ENCODE measurements around the gene GNA12.
"Not testable (repeated sequence)": the region's sequence is repeated elsewhere in the genome, so short reads cannot be mapped to it uniquely, and the experiment has no call there.

Gene GNA12

DNA sequence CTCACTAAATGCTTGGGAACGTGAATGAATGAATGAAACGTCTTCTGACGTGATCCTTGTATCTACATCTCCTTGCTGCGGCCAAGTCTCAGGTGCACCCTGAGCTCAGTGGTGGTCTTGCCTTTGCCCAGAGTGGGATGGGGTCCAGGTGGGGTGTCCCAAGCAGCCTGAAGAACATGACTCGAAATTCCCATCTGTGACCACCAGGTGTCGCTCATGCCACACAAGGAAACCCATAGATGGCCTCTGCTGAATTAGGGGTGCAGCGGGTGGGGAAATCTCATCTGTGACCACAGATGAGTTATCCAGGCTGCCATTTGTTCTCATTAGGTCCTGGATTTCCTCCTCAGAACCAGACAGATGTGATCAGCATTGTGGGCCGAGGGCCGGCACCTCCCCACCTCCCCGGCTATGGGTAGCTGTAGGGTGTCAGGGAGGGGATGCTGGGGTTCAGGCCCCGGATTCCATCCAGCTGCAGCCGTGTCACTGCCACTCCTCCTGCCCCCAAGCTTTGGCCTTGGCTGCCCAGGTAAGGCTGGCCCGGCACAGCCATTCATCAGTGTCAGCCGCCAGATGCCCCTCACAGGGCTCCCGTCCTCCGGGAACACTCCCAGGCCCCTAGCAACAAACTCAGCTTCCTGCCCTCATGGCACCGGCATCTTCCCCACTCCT, 21.0 kb upstream of the GNA12 start:
- peak; percentile 53 for DNase-seq (ENCODE audit: low read depth)

DNA sequence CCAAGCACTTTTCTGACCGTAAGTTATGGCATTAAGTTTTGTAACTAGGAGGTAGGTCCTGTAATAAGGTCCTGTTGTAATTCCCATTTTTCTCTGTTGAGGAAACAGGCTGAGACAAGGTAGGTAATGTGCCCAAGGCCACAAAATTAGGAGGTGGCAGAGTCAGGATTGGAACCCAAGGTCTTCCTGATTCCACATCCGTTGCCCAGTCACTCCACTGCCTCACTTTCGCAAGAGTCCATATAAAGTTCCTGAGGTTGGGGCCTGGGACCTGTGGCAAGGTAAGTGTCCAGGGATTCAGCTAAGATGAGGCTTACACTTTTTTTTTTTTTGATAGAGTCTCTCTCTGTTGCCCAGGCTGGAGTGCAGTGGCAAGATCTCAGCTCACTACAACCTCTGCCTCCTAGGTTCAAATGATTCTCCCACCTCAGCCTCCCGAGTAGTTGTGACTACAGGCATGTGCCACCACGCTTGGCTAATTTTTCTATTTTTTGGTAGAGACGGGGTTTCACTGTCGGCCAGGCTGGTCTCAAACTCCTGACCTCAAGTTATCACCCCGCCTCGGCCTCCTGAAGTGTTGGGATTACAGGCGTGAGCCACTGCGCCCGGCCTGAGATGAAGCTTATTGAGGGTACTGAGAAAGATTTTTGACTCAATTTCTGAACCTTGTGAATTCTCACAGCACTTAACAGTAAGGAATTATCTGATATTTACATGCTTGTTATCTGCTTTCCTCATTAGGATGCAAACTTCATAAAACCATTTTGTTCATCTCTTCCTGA, 20.3 kb upstream of the GNA12 start:
- no peak for DNase-seq (ENCODE audit: low read depth)

- DNase-seq (ENCODE audit: low read depth), result no peak
Observed at GRCh38 chr7:2863461-2864066, 19.5 kb upstream of the GNA12 start.

DNA sequence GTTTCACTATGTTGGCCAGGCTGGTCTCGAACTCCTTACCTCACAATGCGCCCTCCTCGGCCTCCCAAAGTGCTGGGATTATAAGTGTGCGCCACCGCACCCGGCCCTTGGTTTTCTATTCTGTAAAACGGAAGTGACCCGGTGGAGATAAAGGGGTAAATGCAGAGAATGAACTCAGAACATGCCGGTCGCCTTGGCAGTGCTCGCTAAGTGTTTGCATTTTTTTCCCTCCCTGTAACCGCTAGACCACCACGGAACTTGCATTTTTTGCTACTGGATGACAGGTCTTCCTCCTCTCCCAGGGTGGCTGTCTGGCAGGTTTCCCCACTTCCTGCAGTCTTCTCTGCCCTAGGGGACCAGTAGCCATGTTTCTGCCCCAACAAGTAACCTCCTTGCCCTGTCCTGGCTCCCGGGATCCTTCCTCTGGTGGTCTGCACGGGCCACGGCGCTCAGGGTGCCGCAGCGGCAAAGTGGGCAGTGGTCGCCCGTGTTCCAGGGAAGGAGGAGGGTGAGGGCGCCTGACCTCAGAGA, 18.8 kb upstream of the GNA12 start:
- DNase-seq (ENCODE audit: low read depth), result no peak

- DNase-seq (ENCODE audit: low read depth), result no peak
Observed at GRCh38 chr7:2861509-2861908, 17.4 kb upstream of the GNA12 start.

GRCh38 chr7:2860627-2861133, 16.6 kb upstream of the GNA12 start:
- DNase-seq (ENCODE audit: low read depth), result no peak

DNA sequence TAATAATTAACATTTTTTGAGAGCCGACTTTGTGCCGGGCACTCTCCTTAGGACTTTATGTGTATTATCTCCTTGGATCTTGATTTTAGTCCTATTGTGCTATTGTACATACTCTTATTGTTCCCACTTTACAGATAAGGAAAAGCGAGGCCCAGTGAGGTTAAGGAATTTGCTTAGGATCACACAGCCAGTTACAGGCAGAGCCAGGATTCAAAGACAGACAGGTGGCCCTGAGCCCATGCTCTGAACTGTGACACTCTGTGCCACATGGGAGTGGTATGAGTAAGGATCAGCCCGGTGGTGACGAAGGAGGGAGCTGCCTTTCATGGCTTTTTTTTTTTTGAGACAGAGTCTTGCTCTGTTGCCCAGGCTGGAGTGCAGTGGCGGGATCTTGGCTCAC, 15.8 kb upstream of the GNA12 start:
- no peak for DNase-seq (ENCODE audit: low read depth)

- no peak for DNase-seq (ENCODE audit: low read depth)
Observed at GRCh38 chr7:2858621-2859020, 14.5 kb upstream of the GNA12 start.

DNA sequence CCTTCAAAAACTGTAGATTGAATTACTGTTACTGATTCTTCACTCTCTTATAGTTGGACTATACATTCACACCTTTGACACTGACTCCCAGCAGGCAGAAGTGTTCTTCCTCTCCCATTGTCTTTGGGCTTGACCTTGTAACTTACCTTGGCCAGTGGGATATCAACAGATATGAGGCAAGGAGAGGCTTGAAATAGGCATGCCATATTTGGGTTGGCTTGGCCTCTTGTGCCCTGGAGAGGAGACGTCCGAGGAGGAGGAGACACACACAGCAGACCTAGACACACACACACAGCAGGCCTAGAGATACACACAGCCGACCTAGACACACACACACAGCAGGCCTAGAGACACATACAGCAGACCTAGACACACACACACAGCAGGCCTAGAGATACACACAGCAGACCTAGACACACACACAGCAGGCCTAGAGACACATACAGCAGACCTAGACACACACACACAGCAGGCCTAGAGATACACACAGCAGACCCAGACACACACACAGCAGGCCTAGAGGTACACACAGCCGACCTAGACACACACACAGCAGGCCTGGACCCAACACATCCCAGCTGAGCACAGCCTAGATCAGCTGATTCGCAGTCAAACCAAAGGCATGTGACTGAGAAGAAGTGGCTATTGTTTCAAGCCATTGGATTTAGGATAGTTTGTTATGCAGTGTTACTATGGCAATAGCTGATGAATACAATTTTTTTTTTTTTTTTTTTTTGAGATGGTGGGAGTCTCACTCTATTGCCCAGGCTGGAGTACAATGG, 12.5 kb upstream of the GNA12 start:
- DNase-seq (ENCODE audit: low read depth), result no peak

DNA sequence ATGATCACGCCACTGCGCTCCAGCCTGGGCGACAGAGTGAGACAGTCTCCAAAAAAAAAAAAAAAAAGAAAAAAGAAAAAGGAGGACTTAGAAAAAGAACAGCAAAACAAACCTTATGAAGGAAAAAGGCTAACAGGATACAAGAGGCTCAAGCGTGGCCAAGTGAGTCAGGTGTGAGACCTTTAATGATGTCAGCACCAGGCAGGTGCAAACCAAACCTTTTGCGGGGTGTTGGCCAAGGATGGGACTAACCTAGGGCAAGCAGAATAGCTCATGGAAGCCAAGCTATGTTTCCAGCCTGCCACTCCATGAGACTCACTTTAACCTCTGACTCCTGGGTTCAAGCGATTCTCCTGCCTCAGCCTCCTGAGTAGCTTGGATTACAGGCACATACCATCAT, 11.3 kb upstream of the GNA12 start:
- DNase-seq (ENCODE audit: low read depth), result no peak

GRCh38 chr7:2853552-2853951, 9.4 kb upstream of the GNA12 start:
- DNase-seq (ENCODE audit: low read depth), result not testable (repeated sequence)

- no peak for DNase-seq (ENCODE audit: low read depth)
Observed at GRCh38 chr7:2853147-2853546, 9.0 kb upstream of the GNA12 start.

GRCh38 chr7:2851497-2851896, 7.4 kb upstream of the GNA12 start:
- DNase-seq (ENCODE audit: low read depth), result no peak

- DNase-seq (ENCODE audit: low read depth), result no peak
Observed at GRCh38 chr7:2849941-2850766, 6.0 kb upstream of the GNA12 start.

GRCh38 chr7:2845034-2845592, 1.0 kb upstream of the GNA12 start:
- no peak for DNase-seq (ENCODE audit: low read depth)

- peak; percentile 7 for DNase-seq (ENCODE audit: low read depth)
Observed at GRCh38 chr7:2843711-2844152, 376 bp downstream of the GNA12 start.

DNA sequence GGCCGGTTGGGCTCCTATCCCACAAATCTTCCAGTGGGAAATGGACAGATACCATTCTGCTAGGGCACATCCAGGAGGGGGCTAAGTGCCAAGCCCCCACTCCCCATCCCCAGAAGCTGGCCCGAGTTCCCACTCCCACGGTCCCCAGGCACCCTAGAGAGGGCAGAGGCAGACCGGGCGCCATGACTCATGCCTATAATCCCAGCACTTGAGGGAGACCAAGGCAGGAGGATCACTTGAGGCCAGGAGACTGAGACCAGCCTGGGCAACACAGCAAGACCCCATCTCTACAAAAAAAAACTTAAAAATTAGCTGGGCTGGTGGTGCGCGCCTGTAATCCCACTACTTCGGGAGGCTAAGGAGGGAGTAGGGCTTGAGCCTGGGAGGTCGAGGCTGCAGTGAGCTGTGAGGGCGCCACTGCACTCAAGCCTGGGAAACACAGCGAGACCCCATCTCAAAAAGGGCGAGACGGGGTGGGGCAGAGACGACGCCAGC, 870 bp downstream of the GNA12 start:
- no peak for DNase-seq (ENCODE audit: low read depth)

- no peak for DNase-seq (ENCODE audit: low read depth)
Observed at GRCh38 chr7:2841907-2842306, 2.2 kb downstream of the GNA12 start.

DNA sequence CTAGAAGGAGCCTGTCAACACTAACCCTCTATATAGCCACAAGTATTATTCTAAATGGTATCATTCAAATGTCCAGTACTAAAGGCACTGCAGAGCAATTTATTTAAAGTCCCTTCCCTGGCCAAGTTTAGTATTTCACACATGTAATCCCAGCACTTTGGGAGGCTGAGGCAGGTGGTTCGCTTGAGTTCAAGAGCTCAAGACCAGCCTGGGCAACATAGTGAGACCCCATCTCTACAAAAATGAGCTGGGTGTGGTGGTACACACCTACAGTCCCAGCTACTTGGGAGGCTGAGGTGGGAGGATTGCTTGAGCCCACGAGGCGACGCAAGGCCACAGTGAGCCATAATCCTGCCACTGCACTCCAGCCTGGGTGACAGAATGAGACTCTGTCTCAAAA, 3.6 kb downstream of the GNA12 start:
- DNase-seq (ENCODE audit: low read depth), result no peak

GRCh38 chr7:2838873-2839578, 5.1 kb downstream of the GNA12 start:
- DNase-seq (ENCODE audit: low read depth), result no peak

Data from T follicular helper cell (primary cell).